ENCODE measurements around the gene LILRB1. TPM values are rescaled to one million over a fixed set of nuclear protein-coding genes. Genes with fewer than 3 reads are reported as not detected.

LILRB1 gene
- total and polyA plus RNA-seq, 2 donors (not counting 3 experiments of a cell fraction or from before 2014, with no cell fraction given), result not detected

- Histone ChIP-seq H3K9ac (replicated peaks; ENCODE audit: extremely low read depth, insufficient read depth, low read length) (no peak overlapping the region), H3K36me3 (ENCODE audit: control insufficient read depth in 2 of 2, extremely low read depth in 1 of 2, insufficient read depth in 2 of 2, low read length in 2 of 2) (no peaks in the 10 kb centered on the region), H3K4me1 (ENCODE audit: control insufficient read depth, extremely low read depth, insufficient read depth, low read length) (no peaks in the 10 kb centered on the region), H2AFZ (ENCODE audit: low read depth, low read length) (no peak overlapping the region), H3K9me1 (replicated peaks; ENCODE audit: control insufficient read depth, extremely low read depth, insufficient read depth, low read length) (no peaks in the 10 kb centered on the region), H3K79me2 (ENCODE audit: control insufficient read depth, insufficient read depth, low read length) (no peaks in the 10 kb centered on the region), H4K20me1 (replicated peaks; ENCODE audit: control insufficient read depth, extremely low read depth, insufficient read depth, low read length) (no peaks in the 10 kb centered on the region), H3K4me2 (ENCODE audit: insufficient read depth, low read length) (no peak overlapping the region), H3K9me3 (replicated peaks; ENCODE audit: control insufficient read depth, insufficient read depth, low read length) (no peaks in the 10 kb centered on the region), H3K27me3 (ENCODE audit: control insufficient read depth in 2 of 2, insufficient read depth in 2 of 2, low read length in 2 of 2) (no peaks in the 10 kb centered on the region), H3K4me3 (replicated peaks in 1 of 3; ENCODE audit: insufficient read depth in 1 of 3, low read depth in 1 of 3, low read length in 3 of 3) (no peak overlapping the region), H3K27ac (ENCODE audit: insufficient read depth, low read depth, low read length) (no peak overlapping the region)
- FAIRE-seq, result no peak
- intact Hi-C loops (cut with micrococcal nuclease) (no loop called here), dilution Hi-C loops (cut with MboI; ENCODE audit: extremely low pct_ligation_motif_present, low sequenced_read_pairs) (no loop called here)
- CTCF ChIA-PET, result no interaction called here
- TF ChIP-seq MAX (IDR thresholded peaks at IDR 0.05; ENCODE audit: insufficient read depth, insufficient read length) (no peak), POLR2AphosphoS5 (IDR thresholded peaks at IDR 0.05; ENCODE audit: insufficient read depth, low read depth, low read length) (no peak), CTCF (IDR thresholded peaks at IDR 0.05; ENCODE audit: extremely low read depth in 1 of 2, insufficient read depth in 1 of 2, low read depth in 1 of 2, low read length in 2 of 2) (no peak), GATA2 (IDR thresholded peaks at IDR 0.05; ENCODE audit: insufficient read depth, insufficient read length, low read depth, low read length) (no peak), FOS (IDR thresholded peaks at IDR 0.05; ENCODE audit: borderline replicate concordance, insufficient read depth, low read length) (no peak), MYC (IDR thresholded peaks at IDR 0.05; ENCODE audit: low read depth, low read length) (no peak), EZH2 (IDR thresholded peaks at IDR 0.05; ENCODE audit: borderline replicate concordance, low read depth, low read length, severe bottlenecking) (no peak), JUN (IDR thresholded peaks at IDR 0.05; ENCODE audit: borderline replicate concordance, insufficient read depth, insufficient read length, low read depth) (no peak), POLR2A (IDR thresholded peaks at IDR 0.05; ENCODE audit: low read depth, low read length) (no peak)
- no TSS peak for BruUV-seq (replicated peaks)
- no peak for DNase-seq (ENCODE audit: low read depth, low spot score)
- POLR2A ChIA-PET, result no interaction called here
These were observed 17.9 kb upstream of the LILRB1 start for GRCh38 chr19:54612428-54612827.
